Measurements from ENCODE around the gene MACROD2. TPM values are rescaled to one million over a fixed set of nuclear protein-coding genes. Genes with fewer than 3 reads are reported as not detected.

MACROD2 gene
- total RNA-seq, 1 experiment from 2014 or later: 1.6 TPM

DNA sequence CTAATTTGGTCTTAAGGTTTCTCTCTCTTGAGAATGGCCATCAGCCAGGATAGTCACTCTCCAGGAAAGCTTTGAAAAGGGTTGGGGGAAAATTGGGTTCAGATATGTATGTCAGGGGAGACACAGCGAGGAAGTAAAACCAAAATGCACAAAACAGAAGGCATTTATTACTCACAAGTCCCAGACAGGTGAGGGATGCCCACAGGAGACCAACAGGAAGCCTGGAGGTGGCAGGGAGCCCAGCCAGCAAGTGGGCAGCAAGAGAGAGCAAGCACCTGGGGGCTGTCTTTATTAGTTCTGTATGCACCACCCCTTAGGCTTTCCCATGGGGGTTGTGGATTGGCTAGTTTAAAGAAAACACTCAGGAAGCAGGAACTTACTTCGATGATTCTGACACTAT, 1870.2 kb downstream of the MACROD2 start:
- Mint-ChIP-seq H3K9me3 (peaks cover 4 to 11% of the 10 kb centered on the region in 2 experiments; a peak in 3 of 5 replicates), H3K36me3 (ENCODE audit: insufficient read depth in 1 of 3, low read depth in 3 of 3) (peaks cover 0 to 4% (median 0%) of the 10 kb centered on the region in 3 experiments; a peak in 2 of 7 replicates), H3K27me3 (ENCODE audit: low read depth) (no peaks in the 10 kb centered on the region), H3K4me1 (peaks cover 8% of the 10 kb centered on the region in 2 experiments; a peak in 3 of 4 replicates), H3K4me3 (no peak overlapping the region), H3K27ac (peak overlapping the region in 1 of 3 experiments; percentile 53; a peak in 1 of 7 replicates)
- H3K18ac ChIP-seq (ENCODE audit: insufficient read length, low read depth, low read length): no peak overlapping the region
- H3K9ac ChIP-seq (ENCODE audit: extremely low read depth, insufficient read length, low read length): no peak overlapping the region
- H2BK5ac ChIP-seq (ENCODE audit: insufficient read length, low read length): no peak overlapping the region
- no peak overlapping the region for H2BK12ac ChIP-seq (ENCODE audit: insufficient read length, low read depth, low read length)
- no peak overlapping the region for H2AFZ ChIP-seq (ENCODE audit: low read length)
- H3K79me1 ChIP-seq (ENCODE audit: insufficient read depth, low read depth, low read length, poor library complexity, severe bottlenecking): no peaks in the 10 kb centered on the region
- no peaks in the 10 kb centered on the region for H3K9me3 ChIP-seq (ENCODE audit: control insufficient read depth, low read depth, low read length)
- H2BK15ac ChIP-seq (ENCODE audit: low read depth, low read length): no peak overlapping the region
- no peak overlapping the region for H4K5ac ChIP-seq (ENCODE audit: insufficient read length, low read depth, low read length)
- no CpG with 5 or more reads among the region's 2 CpGs for WGBS (ENCODE audit: extremely low coverage, insufficient read length, low lambda C conversion rate)
- H2BK20ac ChIP-seq (ENCODE audit: low read depth, low read length, poor library complexity, severe bottlenecking): no peak overlapping the region
- no peak overlapping the region for H3K4ac ChIP-seq (ENCODE audit: low read depth, low read length)
- no peaks in the 10 kb centered on the region for H3K4me1 ChIP-seq (ENCODE audit: insufficient read depth, low read length)
- H4K8ac ChIP-seq (replicated peaks; ENCODE audit: insufficient read length, low read depth, low read length): no peak overlapping the region
- no peak overlapping the region for H4K91ac ChIP-seq (ENCODE audit: insufficient read length, low read depth, low read length)
- no peak overlapping the region for H3K14ac ChIP-seq (ENCODE audit: insufficient read depth, low read length)
- no peaks in the 10 kb centered on the region for H3K79me2 ChIP-seq (ENCODE audit: insufficient read depth, low read length)
- no peaks in the 10 kb centered on the region for H3K23me2 ChIP-seq (ENCODE audit: insufficient read length, low read depth, low read length, poor library complexity, severe bottlenecking)
- DNase-seq: no peak
- H4K20me1 ChIP-seq (ENCODE audit: control insufficient read depth, insufficient read depth, insufficient read length): no peaks in the 10 kb centered on the region
- no peak overlapping the region for H3K56ac ChIP-seq (ENCODE audit: insufficient read length, low read depth, low read length)
- H3T11ph ChIP-seq (ENCODE audit: low read length): no peak overlapping the region
- H3K4me2 ChIP-seq (ENCODE audit: insufficient read depth, insufficient read length, low read length): no peak overlapping the region
- no peak overlapping the region for H2AK5ac ChIP-seq (ENCODE audit: insufficient read length, low read length)
- no peak overlapping the region for H2BK120ac ChIP-seq (ENCODE audit: low read depth, low read length, poor library complexity, severe bottlenecking)
- H3K27me3 ChIP-seq (ENCODE audit: insufficient read depth, low read length): no peaks in the 10 kb centered on the region
- TF ChIP-seq, protein P1, sequence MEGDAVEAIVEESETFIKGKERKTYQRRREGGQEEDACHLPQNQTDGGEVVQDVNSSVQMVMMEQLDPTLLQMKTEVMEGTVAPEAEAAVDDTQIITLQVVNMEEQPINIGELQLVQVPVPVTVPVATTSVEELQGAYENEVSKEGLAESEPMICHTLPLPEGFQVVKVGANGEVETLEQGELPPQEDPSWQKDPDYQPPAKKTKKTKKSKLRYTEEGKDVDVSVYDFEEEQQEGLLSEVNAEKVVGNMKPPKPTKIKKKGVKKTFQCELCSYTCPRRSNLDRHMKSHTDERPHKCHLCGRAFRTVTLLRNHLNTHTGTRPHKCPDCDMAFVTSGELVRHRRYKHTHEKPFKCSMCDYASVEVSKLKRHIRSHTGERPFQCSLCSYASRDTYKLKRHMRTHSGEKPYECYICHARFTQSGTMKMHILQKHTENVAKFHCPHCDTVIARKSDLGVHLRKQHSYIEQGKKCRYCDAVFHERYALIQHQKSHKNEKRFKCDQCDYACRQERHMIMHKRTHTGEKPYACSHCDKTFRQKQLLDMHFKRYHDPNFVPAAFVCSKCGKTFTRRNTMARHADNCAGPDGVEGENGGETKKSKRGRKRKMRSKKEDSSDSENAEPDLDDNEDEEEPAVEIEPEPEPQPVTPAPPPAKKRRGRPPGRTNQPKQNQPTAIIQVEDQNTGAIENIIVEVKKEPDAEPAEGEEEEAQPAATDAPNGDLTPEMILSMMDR (conservative IDR thresholded peaks at IDR 0.05): no peak
- H3K23ac ChIP-seq (ENCODE audit: insufficient read length, low read depth, low read length): no peak overlapping the region
- no peak overlapping the region for H3K27ac ChIP-seq (ENCODE audit: insufficient read length, low read depth, low read length)

Measured in H9 (cell line).